Astrocyte (in vitro differentiated cells and primary cell): ENCODE measurements around the gene SEMA4G.

Experiments
- CTCF ChIP-seq: IDR thresholded peaks from 2 replicates; pipeline ENCODE4 v1.5.1; 2011; ENCODE audit warnings: low read depth, mild to moderate bottlenecking, inconsistent platforms, low read length, moderate library complexity; ENCODE audit not compliant: insufficient read depth
- EZH2 ChIP-seq: IDR thresholded peaks from 2 replicates; pipeline ENCODE4 v1.6.1; 2012; ENCODE audit warnings: mild to moderate bottlenecking, low read length, inconsistent platforms; ENCODE audit not compliant: insufficient read depth

DNA sequence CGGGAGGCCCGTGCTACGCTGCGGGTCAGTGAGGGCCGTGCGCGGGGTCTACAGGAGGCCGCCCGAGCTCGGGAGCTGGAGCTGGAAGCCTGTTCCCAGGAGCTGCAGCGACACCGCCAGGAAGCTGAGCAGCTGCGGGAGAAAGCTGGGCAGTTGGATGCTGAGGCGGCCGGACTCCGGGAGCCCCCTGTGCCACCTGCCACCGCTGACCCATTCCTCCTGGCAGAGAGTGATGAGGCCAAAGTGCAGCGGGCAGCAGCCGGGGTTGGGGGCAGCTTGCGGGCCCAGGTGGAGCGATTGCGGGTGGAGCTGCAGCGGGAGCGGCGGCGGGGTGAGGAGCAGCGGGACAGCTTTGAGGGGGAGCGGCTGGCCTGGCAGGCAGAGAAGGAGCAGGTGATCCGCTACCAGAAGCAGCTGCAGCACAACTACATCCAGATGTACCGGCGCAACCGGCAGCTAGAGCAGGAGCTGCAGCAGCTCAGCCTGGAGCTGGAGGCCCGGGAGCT lies 37.3 kb downstream of the SEMA4G start:
- no peak for TF ChIP-seq CTCF
- no peak for TF ChIP-seq EZH2
